NCI-H1417 (cell line): ENCODE results near the gene GRHL1.
"Not testable (repeated sequence)": the region's sequence is repeated elsewhere in the genome, so short reads cannot be mapped to it uniquely, and the experiment has no call there.

ENCODE experiments used
- DNase-seq, 3 experiments: peaks; one replicate each; lab custom pipeline; 2025; lab: John Stamatoyannopoulos, UW

The GRHL1 gene

DNA sequence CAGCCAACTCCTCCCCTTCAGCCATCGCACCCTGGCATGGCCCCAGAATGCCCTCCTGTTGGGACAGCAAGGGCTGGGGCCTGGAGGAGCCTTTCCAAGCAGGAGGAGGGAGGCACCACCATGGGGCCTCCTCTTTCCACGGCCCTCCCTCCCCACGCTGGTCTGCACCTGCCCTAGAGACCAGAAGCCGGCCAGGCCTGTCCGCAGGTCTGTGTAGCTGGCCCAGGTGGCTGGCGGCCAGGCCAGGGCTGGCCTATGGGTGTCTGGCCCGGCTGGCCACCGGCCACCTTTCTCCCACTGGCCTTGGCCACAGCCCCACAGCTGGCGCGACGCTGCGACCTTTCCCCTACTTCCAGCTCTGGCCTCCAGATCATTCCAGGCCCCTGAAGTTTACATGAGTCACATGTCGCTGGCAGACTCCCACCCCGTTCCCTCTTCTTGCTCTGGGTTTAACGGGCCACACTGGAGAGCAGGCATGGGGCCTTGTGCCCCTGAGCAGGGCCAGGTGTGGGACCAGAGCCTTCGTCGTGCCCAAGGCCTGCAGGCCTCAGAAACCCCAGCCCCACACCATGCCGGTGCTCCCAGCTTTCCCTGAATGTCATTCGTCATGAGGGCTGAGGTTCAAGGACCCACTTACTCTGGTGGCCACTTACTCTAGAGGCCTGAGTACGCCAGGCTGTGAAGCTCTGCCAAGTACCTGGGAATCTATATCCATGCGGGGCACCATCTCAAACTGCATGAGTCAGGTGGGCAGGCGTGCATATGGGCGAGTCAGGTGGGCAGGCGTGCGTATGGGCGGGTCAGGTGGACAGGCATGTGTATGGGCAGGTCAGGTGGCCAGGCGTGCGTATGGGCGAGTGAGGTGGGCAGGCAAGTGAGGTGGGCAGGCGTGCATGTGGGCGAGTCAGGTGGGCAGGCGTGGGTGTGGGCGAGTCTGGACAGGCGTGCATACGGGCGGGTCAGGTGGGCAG, 58.6 kb downstream of the GRHL1 start:
- no peak for DNase-seq

DNA sequence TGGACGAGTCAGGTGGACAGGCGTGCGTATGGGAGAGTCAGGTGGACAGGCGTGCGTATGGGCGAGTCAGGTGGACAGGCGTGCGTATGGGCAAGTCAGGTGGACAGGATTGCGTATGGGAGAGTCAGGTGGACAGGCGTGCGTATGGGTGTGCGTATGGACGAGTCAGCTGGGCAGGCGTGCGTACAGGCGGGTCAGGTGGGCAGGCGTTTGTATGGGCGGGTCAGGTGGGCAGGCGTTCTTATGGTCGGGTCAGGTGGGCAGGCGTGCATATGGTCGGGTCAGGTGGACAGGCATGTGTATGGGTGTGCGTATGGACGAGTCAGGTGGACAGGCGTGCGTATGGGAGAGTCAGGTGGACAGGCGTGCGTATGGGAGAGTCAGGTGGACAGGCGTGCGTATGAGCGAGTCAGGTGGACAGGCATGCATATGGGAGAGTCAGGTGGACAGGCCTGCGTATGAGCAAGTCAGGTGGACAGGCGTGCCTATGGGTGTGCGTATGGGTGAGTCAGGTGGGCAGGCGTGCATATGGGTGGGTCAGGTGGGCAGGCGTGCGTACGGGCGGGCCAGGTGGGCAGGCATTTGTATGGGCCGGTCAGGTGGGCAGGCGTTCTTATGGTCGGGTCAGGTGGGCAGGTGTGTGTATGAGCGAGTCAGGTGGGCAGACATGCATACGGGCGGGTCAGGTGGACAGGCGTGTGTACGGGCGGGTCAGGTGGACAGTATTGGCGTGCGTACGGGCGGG, 59.5 kb downstream of the GRHL1 start:
- DNase-seq = not testable (repeated sequence)

DNA sequence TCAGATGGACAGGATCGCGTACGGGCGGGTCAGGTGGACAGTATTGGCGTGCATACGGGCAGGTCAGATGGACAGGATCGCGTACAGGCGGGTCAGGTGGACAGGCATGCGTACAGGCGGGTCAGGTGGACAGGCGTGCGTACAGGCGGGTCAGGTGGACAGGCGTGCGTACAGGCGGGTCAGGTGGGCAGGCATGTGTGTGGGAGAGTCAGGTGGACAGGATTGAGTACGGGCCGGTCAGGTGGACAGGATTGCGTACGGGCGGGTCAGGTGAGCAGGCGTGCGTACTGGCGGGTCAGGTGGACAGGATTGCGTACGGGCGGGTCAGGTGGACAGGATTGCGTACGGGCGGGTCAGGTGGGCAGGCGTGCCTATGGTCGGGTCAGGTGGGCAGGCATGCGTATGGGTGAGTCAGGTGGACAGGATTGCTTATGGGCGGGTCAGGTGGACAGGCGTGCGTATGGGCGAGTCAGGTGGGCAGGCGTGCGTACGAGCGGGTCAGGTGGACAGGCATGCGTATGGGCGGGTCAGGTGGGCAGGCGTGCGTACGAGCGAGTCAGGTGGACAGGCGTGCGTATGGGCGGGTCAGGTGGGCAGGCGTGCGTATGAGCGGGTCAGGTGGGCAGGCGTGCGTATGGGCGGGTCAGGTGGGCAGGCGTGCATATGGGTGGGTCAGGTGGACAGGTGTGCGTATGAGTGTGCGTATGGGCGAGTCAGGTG, 60.3 kb downstream of the GRHL1 start:
- not testable (repeated sequence) for DNase-seq

GRCh38 chr2:10012366-10012962, 61.0 kb downstream of the GRHL1 start:
- not testable (repeated sequence) for DNase-seq

GRCh38 chr2:10012963-10013461, 61.5 kb downstream of the GRHL1 start:
- no peak for DNase-seq

GRCh38 chr2:10013651-10014417, 62.3 kb downstream of the GRHL1 start:
- not testable (repeated sequence) for DNase-seq

- DNase-seq = no peak
These were observed 63.1 kb downstream of the GRHL1 start for GRCh38 chr2:10014418-10015190.

DNA sequence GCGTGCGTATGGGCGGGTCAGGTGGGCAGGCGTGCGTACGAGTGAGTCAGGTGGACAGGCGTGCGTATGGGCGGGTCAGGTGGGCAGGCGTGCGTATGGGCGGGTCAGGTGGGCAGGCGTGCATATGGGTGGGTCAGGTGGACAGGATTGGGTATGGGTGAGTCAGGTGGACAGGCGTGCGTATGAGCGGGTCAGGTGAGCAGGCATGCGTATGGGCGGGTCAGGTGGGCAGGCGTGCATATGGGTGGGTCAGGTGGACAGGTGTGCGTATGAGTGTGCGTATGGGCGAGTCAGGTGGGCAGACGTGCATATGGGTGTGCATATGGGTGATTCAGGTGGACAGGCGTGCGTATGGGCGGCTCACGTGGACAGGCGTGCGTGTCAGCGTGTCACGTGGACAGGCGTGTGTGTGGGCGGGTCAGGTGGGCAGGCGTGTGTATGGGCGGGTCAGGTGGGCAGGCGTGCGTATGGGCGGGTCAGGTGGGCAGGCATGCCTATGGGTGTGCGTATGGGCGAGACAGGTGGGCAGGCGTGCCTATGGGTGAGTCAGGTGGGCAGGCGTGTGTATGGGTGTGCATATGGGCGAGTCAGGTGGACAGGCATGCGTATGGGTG, 64.0 kb downstream of the GRHL1 start:
- DNase-seq = not testable (repeated sequence)

DNA sequence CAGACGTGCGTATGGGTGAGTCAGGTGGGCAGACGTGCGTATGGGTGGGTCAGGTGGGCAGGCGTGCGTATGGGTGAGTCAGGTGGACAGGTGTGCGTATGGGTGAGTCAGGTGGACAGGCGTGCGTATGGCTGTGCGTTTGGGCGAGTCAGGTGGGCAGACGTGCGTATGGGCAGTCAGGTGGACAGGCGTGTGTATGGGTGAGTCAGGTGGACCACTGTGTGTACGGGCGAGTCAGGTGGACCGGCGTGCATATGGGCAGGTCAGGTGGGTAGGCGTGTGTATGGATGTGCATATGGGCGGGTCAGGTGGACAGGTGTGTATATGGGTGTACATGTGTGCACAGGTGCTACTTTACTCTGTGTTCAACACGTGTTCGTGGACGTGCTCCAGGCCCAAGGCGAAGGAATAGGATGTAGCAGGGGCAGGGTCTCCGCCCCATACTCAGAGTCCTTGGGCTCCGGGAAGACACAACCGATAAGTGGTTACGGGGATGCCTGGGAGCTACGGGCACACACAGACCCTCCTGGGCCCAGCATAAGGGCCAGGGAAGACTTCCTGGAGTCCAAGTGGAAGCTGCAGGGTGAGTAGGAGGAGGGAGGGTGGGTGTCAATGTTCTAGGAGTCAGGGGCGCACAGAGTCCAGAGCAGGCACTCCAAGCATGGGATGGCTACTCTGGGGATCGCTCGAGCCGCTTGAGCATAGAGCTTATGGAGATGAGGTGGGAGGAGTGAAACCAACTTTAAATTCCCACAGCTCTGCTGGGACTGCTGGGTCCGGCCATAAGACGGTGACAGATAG, 64.7 kb downstream of the GRHL1 start:
- no peak for DNase-seq

DNA sequence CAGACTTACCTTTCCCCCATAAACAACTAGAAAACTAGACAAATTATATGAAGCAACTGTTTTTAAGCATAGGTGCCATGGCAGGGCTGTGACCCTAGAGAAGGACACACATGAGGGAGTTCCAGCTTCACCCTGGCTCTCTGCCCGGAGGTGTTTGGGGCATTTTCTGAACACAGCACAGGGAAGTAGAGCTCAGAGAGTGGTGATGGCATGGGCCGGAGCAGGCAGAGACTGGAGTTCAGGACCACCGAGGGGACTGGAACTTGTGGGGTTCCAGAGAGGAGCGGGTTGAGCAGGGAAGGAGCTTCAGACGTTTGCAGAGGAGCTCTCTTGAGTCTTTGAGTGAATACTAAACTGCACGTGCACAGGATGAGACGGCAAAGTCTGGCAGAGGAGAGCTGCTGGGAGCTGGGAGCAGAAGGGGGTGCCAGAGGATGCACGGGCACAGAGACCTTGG, 65.3 kb downstream of the GRHL1 start:
- no peak for DNase-seq

- DNase-seq = no peak
These were observed 65.9 kb downstream of the GRHL1 start for GRCh38 chr2:10017313-10017941.

DNA sequence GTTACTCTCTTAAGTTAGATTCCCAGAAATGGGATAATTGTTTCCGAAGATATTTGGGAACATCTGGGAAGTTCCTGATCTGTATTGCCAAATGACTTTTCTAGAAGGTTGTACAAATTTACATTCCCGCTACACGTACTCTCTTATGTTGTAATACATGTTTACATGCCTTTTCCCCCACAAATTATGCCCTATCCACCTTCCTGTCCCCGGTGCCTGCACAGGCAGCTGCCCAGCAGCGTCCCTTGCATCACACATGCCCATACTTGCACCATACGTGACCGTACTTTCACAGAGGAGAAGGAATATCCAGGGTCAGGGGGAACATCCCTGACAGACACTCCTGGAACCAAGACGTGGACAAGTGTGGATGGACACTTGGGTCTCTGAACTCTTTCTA, 67.7 kb downstream of the GRHL1 start:
- no peak for DNase-seq

- DNase-seq = no peak
These were observed 68.3 kb downstream of the GRHL1 start for GRCh38 chr2:10019602-10020400.

DNA sequence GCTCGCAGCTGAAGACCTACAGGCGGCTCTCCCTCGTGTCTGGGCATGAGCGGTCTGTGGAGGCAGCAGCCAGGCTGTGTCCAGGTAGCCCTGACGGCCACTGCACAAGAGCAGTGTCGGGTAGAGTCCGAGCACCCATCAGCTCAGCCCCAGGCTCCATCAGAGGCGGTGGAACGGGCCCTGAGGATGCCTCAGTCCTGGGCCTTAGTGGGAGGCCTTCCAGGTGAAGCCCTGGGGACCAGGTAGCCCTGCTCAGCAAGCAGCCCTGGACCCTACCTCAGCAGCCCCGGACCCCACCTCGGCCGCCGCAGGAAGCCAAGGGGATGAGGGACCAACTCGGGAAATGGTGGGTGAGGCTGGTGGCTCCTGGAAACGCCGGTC, 70.5 kb downstream of the GRHL1 start:
- no peak for DNase-seq

GRCh38 chr2:10022445-10022844, 71.0 kb downstream of the GRHL1 start:
- DNase-seq = no peak

- DNase-seq = no peak
These were observed 71.6 kb downstream of the GRHL1 start for GRCh38 chr2:10022966-10023662.
